ENCODE data around the gene MYO18B. TPM values are rescaled to one million over a fixed set of nuclear protein-coding genes. Genes with fewer than 3 reads are reported as not detected.
A peak's percentile ranks its signal among the peaks of the same experiment; 100 is the strongest.

Gene MYO18B
- total RNA-seq, 2 donors from 2014 or later, result 0.43 to 1.0 TPM

GRCh38 chr22:25722626-25723025, 19.4 kb upstream of the MYO18B start:
- no peaks in the 10 kb centered on the region for H3K4me1 Mint-ChIP-seq (ENCODE audit: low read depth in 2 of 2)
- H3K9me3 Mint-ChIP-seq, result no peaks in the 10 kb centered on the region
- no peak for ATAC-seq
- H3K27me3 Mint-ChIP-seq, result peaks cover 0 to 3% of the 10 kb centered on the region in 2 donors
- no peak overlapping the region for H3K4me3 Mint-ChIP-seq
- H3K27ac Mint-ChIP-seq, result no peak overlapping the region
- DNase-seq (ENCODE audit: low spot score), result no peak
- no peaks in the 10 kb centered on the region for H3K36me3 Mint-ChIP-seq

DNA sequence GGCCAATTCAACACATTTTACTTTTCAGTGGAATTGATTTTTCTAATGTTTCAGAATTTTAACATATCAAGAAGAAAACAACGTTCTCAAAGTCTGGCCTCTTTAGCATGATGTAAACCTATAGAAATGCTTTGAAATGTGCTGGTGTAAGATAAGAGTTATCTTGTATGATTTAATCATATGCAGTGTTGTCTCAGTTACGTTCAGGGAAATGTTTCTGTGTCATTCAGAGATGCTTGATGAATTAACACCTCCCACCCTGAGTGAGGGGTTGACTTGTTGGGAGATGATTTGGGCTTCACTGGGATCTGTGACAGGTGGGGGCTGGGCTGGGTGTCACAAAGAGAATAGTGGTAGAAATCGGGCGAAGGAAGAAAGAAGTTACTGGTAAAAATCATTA, 15.7 kb upstream of the MYO18B start:
- Mint-ChIP-seq H3K4me1 (ENCODE audit: low read depth in 2 of 2) (no peaks in the 10 kb centered on the region), H3K9me3 (no peaks in the 10 kb centered on the region), H3K36me3 (no peaks in the 10 kb centered on the region), H3K27ac (peak overlapping the region in 1 of 2 donors; percentile 11), H3K27me3 (peaks cover 3 to 15% of the 10 kb centered on the region in 2 donors), H3K4me3 (no peak overlapping the region)
- ATAC-seq (no peak), DNase-seq (ENCODE audit: low spot score) (no peak)

DNA sequence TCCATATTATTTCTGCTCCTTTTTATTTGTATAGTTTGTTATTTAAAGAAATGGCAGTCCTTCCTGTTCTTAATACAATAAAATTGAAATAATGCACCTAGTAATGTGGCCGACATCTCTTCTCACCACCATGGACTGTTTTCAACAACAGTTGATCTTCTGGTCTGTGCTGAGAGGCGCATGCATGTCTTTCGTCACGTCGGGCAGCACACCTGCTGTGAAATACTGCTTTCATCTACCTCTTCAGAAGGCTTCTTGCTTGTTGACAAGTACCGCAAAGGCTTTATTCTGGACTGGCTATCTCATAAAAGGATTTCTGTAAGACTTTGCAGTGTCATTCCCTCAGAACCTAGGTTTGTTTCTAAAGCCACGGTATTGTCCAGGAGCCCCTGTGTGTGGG, 13.9 kb upstream of the MYO18B start:
- H3K27ac Mint-ChIP-seq, result no peak overlapping the region

GRCh38 chr22:25729016-25729995, 12.7 kb upstream of the MYO18B start:
- ATAC-seq (no peak), DNase-seq (ENCODE audit: low spot score) (no peak)
- peaks cover 9 to 15% of the 10 kb centered on the region in 2 donors for H3K27me3 Mint-ChIP-seq
- H3K36me3 Mint-ChIP-seq, result no peaks in the 10 kb centered on the region
- H3K27ac Mint-ChIP-seq, result no peak overlapping the region
- no peak overlapping the region for H3K4me3 Mint-ChIP-seq
- no peaks in the 10 kb centered on the region for H3K9me3 Mint-ChIP-seq
- H3K4me1 Mint-ChIP-seq (ENCODE audit: low read depth in 2 of 2), result peaks cover 0 to 2% of the 10 kb centered on the region in 2 donors

More for the DNA sequence above, 13.9 kb upstream of the MYO18B start:
- H3K4me3 Mint-ChIP-seq, result no peak overlapping the region
- no peaks in the 10 kb centered on the region for H3K4me1 Mint-ChIP-seq (ENCODE audit: low read depth in 2 of 2)
- DNase-seq (ENCODE audit: low spot score) (no peak), ATAC-seq (no peak)
- H3K36me3 Mint-ChIP-seq, result no peaks in the 10 kb centered on the region
- no peaks in the 10 kb centered on the region for H3K9me3 Mint-ChIP-seq
- H3K27me3 Mint-ChIP-seq, result peaks cover 5 to 15% of the 10 kb centered on the region in 2 donors

DNA sequence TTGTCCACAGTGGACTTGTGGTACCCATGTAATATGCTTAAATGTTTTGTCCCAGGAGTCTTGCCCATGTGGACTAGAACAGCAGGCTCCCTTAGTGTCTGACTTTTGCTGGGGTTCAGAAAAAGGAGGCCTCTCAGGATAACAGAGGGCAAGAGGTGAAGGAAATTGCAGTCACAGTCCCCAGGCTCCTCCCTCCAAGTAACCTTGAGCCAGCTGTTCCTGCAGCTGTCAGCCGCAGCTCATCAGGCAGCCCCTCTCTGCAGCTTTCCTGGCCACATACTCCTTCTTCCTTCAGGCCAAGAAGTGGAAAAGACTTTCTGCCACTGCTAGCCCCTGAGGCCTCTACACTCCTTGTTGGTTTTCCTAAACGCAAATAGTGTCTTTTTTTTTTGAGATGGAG, 6.3 kb upstream of the MYO18B start:
- Mint-ChIP-seq H3K9me3 (no peaks in the 10 kb centered on the region), H3K27ac (peak overlapping the region; percentile 73 to 97), H3K27me3 (peaks cover 0 to 12% of the 10 kb centered on the region in 2 donors), H3K4me1 (ENCODE audit: low read depth in 2 of 2) (peaks cover 8 to 16% of the 10 kb centered on the region in 2 donors), H3K36me3 (no peaks in the 10 kb centered on the region), H3K4me3 (peak overlapping the region; percentile 65)
- DNase-seq (ENCODE audit: low spot score), result no peak
- ATAC-seq, result no peak

DNA sequence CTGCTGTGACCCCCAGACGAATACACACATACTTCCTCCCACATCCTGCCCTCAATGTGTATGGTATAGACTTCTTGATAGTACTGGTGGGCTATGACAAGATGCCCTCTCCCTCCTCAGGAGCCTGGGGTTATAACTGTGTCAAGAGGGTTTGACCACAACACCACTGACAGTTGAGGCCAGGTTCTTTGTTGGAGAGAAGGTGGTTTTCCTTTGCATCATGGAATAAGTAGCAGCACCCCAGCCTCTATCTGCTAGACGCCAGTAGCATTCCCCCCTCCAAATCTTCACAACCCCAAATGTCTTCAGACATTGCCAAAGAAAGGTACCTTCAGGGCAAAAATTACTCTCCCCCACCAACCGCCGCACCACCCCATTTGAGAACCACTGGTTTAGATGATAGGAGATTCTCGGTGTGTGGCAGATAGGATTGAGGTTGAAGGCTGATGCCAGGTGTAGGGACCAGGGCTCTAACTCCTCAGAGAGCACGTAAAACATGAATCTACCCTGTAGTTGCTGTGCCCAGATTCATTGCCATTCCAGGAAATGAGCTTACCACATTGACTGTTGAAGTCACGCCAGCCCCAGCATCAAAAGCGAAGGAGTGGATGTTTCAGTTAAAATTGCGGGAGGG, 5.5 kb upstream of the MYO18B start:
- ATAC-seq, result peak; percentile 78 to 90
- Mint-ChIP-seq H3K27me3 (peaks cover 0 to 12% of the 10 kb centered on the region in 2 donors), H3K27ac (peak overlapping the region; percentile 73 to 97), H3K36me3 (no peaks in the 10 kb centered on the region), H3K4me1 (ENCODE audit: low read depth in 2 of 2) (peaks cover 8 to 16% of the 10 kb centered on the region in 2 donors), H3K4me3 (peak overlapping the region; percentile 65), H3K9me3 (no peaks in the 10 kb centered on the region)
- DNase-seq (ENCODE audit: low spot score), result no peak

DNA sequence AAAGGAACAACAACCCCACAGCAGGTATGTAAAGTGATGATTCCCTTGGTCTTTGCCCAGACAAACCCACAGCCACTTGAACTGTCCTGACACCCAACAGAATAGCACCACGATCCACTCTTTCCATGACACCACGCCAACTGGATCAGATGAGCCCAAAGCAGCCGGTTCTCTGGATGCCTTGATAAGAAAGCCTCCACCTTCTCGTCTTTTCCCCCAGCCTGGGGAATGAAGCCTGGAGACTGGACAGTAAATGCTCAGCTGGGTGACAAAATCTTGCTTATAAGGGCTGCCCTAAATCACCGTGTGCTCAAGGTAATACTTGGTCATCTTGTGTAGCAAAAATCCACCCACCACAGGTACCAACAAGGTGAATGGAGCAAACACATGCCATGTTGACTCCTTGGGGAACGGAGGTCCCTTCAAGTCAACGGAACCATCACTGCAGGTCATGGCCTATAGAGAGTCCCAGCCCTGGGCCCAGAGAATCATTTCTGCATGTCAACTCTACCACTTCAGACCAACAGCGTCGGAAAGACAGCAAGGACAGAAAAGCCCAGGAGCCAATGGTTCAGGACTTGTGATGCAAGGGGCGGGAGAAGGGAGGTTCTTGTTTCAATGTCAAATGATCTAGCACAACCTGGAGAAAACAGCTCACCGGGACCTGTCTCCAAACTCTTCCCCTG, 2.2 kb upstream of the MYO18B start:
- Mint-ChIP-seq H3K27ac (no peak overlapping the region), H3K27me3 (peaks cover 7 to 9% of the 10 kb centered on the region in 2 donors), H3K9me3 (no peaks in the 10 kb centered on the region), H3K4me3 (no peak overlapping the region), H3K36me3 (no peaks in the 10 kb centered on the region), H3K4me1 (ENCODE audit: low read depth in 2 of 2) (peaks cover 8 to 13% of the 10 kb centered on the region in 2 donors)
- DNase-seq (ENCODE audit: low spot score) (no peak), ATAC-seq (no peak)

DNA sequence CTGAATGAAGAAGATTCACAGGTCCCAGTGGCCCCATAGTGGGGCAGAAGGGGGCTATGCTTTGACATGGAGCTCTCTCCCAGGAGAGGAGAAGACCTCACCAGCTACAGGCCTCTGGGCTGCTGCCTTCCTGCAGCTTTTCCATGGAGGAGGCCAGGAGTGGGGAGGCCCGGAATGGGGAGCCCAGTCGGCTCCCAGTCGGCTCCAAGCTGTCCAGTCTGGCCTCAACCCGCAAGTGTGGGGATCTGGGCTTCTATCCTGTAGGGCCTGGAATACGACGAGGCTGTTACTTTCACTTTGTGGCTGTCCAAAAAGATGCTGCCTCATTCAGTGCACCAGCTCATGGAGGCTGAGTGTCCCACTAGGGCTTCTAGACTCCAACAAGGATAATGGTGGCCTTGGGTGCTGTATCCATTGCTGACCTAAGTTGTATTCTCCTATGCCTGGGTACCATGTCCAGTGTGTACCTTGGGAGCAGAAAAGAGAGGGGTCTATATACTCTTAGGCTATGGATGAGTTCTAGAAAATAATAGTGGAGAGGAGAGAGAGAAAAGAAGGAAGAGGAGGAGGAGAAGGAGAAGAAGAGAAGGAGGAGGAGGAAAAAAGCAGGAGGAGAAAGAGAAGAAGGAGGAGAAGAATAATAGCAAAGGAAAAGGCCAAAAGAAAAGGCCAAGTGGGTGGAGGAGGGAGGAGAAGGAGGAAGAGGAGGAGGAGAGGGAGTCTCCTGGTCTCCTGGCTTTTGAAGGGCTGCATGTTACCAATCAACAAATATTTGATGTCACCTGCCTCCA, 1.1 kb downstream of the MYO18B start:
- DNase-seq (ENCODE audit: low spot score), result no peak
- Mint-ChIP-seq H3K27ac (no peak overlapping the region), H3K9me3 (no peaks in the 10 kb centered on the region), H3K36me3 (no peaks in the 10 kb centered on the region), H3K4me3 (no peak overlapping the region), H3K4me1 (ENCODE audit: low read depth in 2 of 2) (peaks cover 4 to 5% of the 10 kb centered on the region in 2 donors), H3K27me3 (peaks cover 9 to 15% of the 10 kb centered on the region in 2 donors)
- no peak for ATAC-seq

GRCh38 chr22:25744694-25745093, 2.7 kb downstream of the MYO18B start:
- Mint-ChIP-seq H3K4me1 (ENCODE audit: low read depth in 2 of 2) (peaks cover 8 to 18% of the 10 kb centered on the region in 2 donors), H3K4me3 (no peak overlapping the region), H3K27me3 (peaks cover 15 to 16% of the 10 kb centered on the region in 2 donors), H3K27ac (no peak overlapping the region), H3K9me3 (no peaks in the 10 kb centered on the region), H3K36me3 (no peaks in the 10 kb centered on the region)
- no peak for ATAC-seq
- no peak for DNase-seq (ENCODE audit: low spot score)

GRCh38 chr22:25745341-25746011, 3.5 kb downstream of the MYO18B start:
- H3K4me1 Mint-ChIP-seq (ENCODE audit: low read depth in 2 of 2), result peaks cover 11 to 26% of the 10 kb centered on the region in 2 donors
- DNase-seq (ENCODE audit: low spot score), result no peak

GRCh38 chr22:25746012-25746373, 4.0 kb downstream of the MYO18B start:
- H3K27me3 Mint-ChIP-seq, result peaks cover 15 to 23% of the 10 kb centered on the region in 2 donors
- no peak overlapping the region for H3K4me3 Mint-ChIP-seq
- H3K27ac Mint-ChIP-seq, result no peak overlapping the region
- H3K9me3 Mint-ChIP-seq, result no peaks in the 10 kb centered on the region
- DNase-seq (ENCODE audit: low spot score) (no peak), ATAC-seq (no peak)
- peaks cover 11 to 29% of the 10 kb centered on the region in 2 donors for H3K4me1 Mint-ChIP-seq (ENCODE audit: low read depth in 2 of 2)
- H3K36me3 Mint-ChIP-seq, result no peaks in the 10 kb centered on the region

More at GRCh38 chr22:25745341-25746011, 3.5 kb downstream of the MYO18B start:
- peaks cover 15 to 21% of the 10 kb centered on the region in 2 donors for H3K27me3 Mint-ChIP-seq
- H3K27ac Mint-ChIP-seq, result no peak overlapping the region
- no peaks in the 10 kb centered on the region for H3K9me3 Mint-ChIP-seq
- no peak overlapping the region for H3K4me3 Mint-ChIP-seq
- H3K36me3 Mint-ChIP-seq, result no peaks in the 10 kb centered on the region
- ATAC-seq, result no peak

DNA sequence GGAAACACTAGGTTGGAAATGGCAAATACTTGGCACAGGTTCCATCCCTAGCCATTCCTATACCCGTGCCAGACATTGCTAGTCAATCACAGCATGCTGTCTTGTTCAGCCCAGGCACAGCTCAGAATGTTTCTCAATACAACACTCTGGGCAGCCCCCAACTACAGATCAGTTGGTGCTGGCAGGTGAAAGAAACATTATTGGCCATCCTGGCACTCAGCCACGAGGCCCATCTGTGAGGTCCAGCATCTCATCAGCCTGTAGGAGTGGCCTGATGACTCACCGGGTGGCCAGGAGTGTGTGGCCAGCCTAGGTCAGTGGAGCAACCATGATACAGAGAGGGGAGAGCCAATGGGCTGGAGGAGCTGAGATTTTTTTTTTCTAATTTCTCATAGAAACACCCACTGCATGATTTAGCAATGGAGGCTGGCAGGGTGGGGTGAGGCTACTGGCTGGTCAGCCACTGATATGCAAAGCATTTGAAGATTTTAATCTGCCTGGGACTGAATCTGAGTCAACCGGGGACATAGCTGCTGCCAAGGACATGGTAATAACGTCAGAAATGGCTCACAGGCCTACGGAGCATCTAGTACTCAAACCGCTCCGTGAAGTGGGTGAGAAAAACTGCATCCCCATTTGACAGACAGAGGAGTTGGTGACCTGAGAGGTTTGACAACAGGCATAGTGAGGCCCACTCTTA, 5.4 kb downstream of the MYO18B start:
- peaks cover 11 to 29% of the 10 kb centered on the region in 2 donors for H3K4me1 Mint-ChIP-seq (ENCODE audit: low read depth in 2 of 2)
- no peaks in the 10 kb centered on the region for H3K36me3 Mint-ChIP-seq
- H3K4me3 Mint-ChIP-seq, result no peak overlapping the region
- peak overlapping the region in 1 of 2 donors; percentile 63 for H3K27ac Mint-ChIP-seq
- DNase-seq (ENCODE audit: low spot score) (no peak), ATAC-seq (peak; percentile 53 to 64)
- peaks cover 15 to 23% of the 10 kb centered on the region in 2 donors for H3K27me3 Mint-ChIP-seq
- no peaks in the 10 kb centered on the region for H3K9me3 Mint-ChIP-seq
